Gastroesophageal sphincter (tissue), 4 donors: ENCODE measurements around the gene ANXA1. TPM values are rescaled to one million over a fixed set of nuclear protein-coding genes. Genes with fewer than 3 reads are reported as not detected.

Experiments
- ATAC-seq: fragments of 150-250 bp; one replicate; pipeline ENCODE4 v1.9.1; 2016; ENCODE audit warnings: mild to moderate bottlenecking, moderate library complexity
- H3K27ac ChIP-seq, 4 donors: fragments of 200-600 bp; sonication (generic) in 3 of 4; 1 replicate in 3 of 4; 2 replicates in 1 of 4; pipeline ENCODE4 v1.5.1; 2016 to 2019
- H3K27me3 ChIP-seq: fragments of 200-600 bp; sonication (generic); one replicate; pipeline ENCODE4 v1.5.1; 2019
- H3K36me3 ChIP-seq, 2 donors: fragments of 200-600 bp; sonication (generic); one replicate each; pipeline ENCODE4 v1.5.1; 2019; ENCODE audit warnings: control low read depth in 1 of 2
- H3K4me1 ChIP-seq, 3 donors: fragments of 200-600 bp; sonication (generic); 1 replicate in 2 of 3; 2 replicates in 1 of 3; pipeline ENCODE4 v1.5.1; 2016 to 2019; ENCODE audit warnings: control low read depth in 2 of 3
- H3K4me3 ChIP-seq, 2 donors: fragments of 200-600 bp; sonication (generic); one replicate each; pipeline ENCODE4 v1.5.1; 2019; ENCODE audit warnings: mild to moderate bottlenecking in 1 of 2, moderate library complexity in 1 of 2
- H3K9me3 ChIP-seq, 3 donors: fragments of 200-600 bp; sonication (generic); one replicate each; pipeline ENCODE4 v1.5.1; 2017 to 2019; ENCODE audit warnings: control low read depth in 2 of 3
- CTCF ChIP-seq, 4 experiments: fragments of 200-600 bp in 2 of 4; fragments of 450-650 bp in 2 of 4; sonication (generic) in 1 of 4; IDR thresholded peaks; one replicate each; pipeline ENCODE4 v1.5.1; 2017 to 2019; ENCODE audit warnings: antibody characterized with exemption in 4 of 4, mild to moderate bottlenecking in 2 of 4, moderate library complexity in 2 of 4
- EP300 ChIP-seq: sonication (generic); formaldehyde crosslinking; IDR thresholded peaks from one replicate; pipeline ENCODE4 v1.6.1; 2017; ENCODE audit warnings: antibody characterized with exemption, mild to moderate bottlenecking
- POLR2A ChIP-seq, 2 donors: fragments of 450-650 bp; IDR thresholded peaks; one replicate each; pipeline ENCODE4 v1.6.1; 2017; ENCODE audit warnings: antibody characterized with exemption in 2 of 2, mild to moderate bottlenecking in 2 of 2, moderate library complexity in 1 of 2
- POLR2AphosphoS5 ChIP-seq: sonication (generic); formaldehyde crosslinking; IDR thresholded peaks from one replicate; pipeline ENCODE4 v1.6.1; 2017; ENCODE audit warnings: antibody characterized with exemption
- WGBS, 2 donors: methylation state at CpG; one replicate each; pipeline ENCODE4 v1.1.5; 2018; ENCODE audit warnings: low coverage in 1 of 2; 5-methylcytosine and 5-hydroxymethylcytosine counted together
- total RNA-seq, 4 donors: library from RNA; depleted of rRNA; stranded (reverse); fragments of >200 nt; gene quantifications; one replicate each; pipeline ENCODE4 v1.1.0, GENCODE V29; 2016

Gene ANXA1
- total RNA-seq, 4 donors from 2014 or later: 228 to 763 (median 356) TPM

GRCh38 chr9:73114058-73114457 is 37.6 kb upstream of the ANXA1 start:
- Histone ChIP-seq H3K4me1 (no peaks in the 10 kb centered on the region), H3K27ac (no peak overlapping the region), H3K27me3 (no peaks in the 10 kb centered on the region), H3K36me3 (no peaks in the 10 kb centered on the region), H3K9me3 (no peaks in the 10 kb centered on the region), H3K4me3 (no peak overlapping the region)
- TF ChIP-seq EP300 (no peak), POLR2AphosphoS5 (no peak), POLR2A (IDR thresholded peaks at IDR 0.05) (no peak), CTCF (IDR thresholded peaks at IDR 0.05) (no peak)
- no peak for ATAC-seq

GRCh38 chr9:73114958-73115357 is 36.7 kb upstream of the ANXA1 start:
- H3K27me3 ChIP-seq: no peaks in the 10 kb centered on the region
- no peaks in the 10 kb centered on the region for H3K9me3 ChIP-seq
- no peak for ATAC-seq
- 100% methylated on average over 1 of the region's 1 CpG; no CpG with 5 or more reads in 1 of the 2 donors for WGBS, 2 donors
- H3K36me3 ChIP-seq: no peaks in the 10 kb centered on the region
- H3K4me1 ChIP-seq: no peaks in the 10 kb centered on the region
- TF ChIP-seq EP300 (no peak), POLR2A (IDR thresholded peaks at IDR 0.05) (no peak), POLR2AphosphoS5 (no peak)
- H3K27ac ChIP-seq: no peak overlapping the region
- H3K4me3 ChIP-seq: no peak overlapping the region

GRCh38 chr9:73116031-73116430 is 35.6 kb upstream of the ANXA1 start:
- 15 to 18% methylated on average over 1 of the region's 1 CpG for WGBS, 2 donors
- Histone ChIP-seq H3K27me3 (no peaks in the 10 kb centered on the region), H3K4me1 (no peaks in the 10 kb centered on the region), H3K9me3 (no peaks in the 10 kb centered on the region), H3K4me3 (no peak overlapping the region), H3K27ac (no peak overlapping the region), H3K36me3 (no peaks in the 10 kb centered on the region)
- ATAC-seq: no peak
- TF ChIP-seq EP300: no peak
- no peak for TF ChIP-seq POLR2AphosphoS5
- TF ChIP-seq CTCF (IDR thresholded peaks at IDR 0.05): no peak
- TF ChIP-seq POLR2A (IDR thresholded peaks at IDR 0.05): no peak

GRCh38 chr9:73116880-73117279 is 34.8 kb upstream of the ANXA1 start:
- Histone ChIP-seq H3K4me1 (no peaks in the 10 kb centered on the region), H3K9me3 (no peaks in the 10 kb centered on the region), H3K27me3 (no peaks in the 10 kb centered on the region), H3K27ac (no peak overlapping the region), H3K36me3 (no peaks in the 10 kb centered on the region), H3K4me3 (no peak overlapping the region)
- ATAC-seq: no peak
- WGBS, 2 donors: 100% methylated on average over 1 of the region's 1 CpG
- TF ChIP-seq POLR2A (IDR thresholded peaks at IDR 0.05): no peak
- no peak for TF ChIP-seq CTCF (IDR thresholded peaks at IDR 0.05)
- TF ChIP-seq EP300: no peak
- no peak for TF ChIP-seq POLR2AphosphoS5

- Histone ChIP-seq H3K27me3 (no peaks in the 10 kb centered on the region), H3K9me3 (no peaks in the 10 kb centered on the region), H3K36me3 (no peaks in the 10 kb centered on the region), H3K27ac (no peak overlapping the region), H3K4me3 (no peak overlapping the region), H3K4me1 (no peaks in the 10 kb centered on the region)
- ATAC-seq: no peak
- TF ChIP-seq POLR2AphosphoS5 (no peak), EP300 (no peak)
Measured at GRCh38 chr9:73118286-73118685, 33.4 kb upstream of the ANXA1 start.

GRCh38 chr9:73118898-73119554 is 32.6 kb upstream of the ANXA1 start:
- Histone ChIP-seq H3K27me3 (no peaks in the 10 kb centered on the region), H3K4me1 (no peaks in the 10 kb centered on the region)
- ATAC-seq: no peak

More at GRCh38 chr9:73118898-73119554, 32.6 kb upstream of the ANXA1 start:
- Histone ChIP-seq H3K27ac (no peak overlapping the region), H3K9me3 (no peaks in the 10 kb centered on the region), H3K4me3 (no peak overlapping the region), H3K36me3 (no peaks in the 10 kb centered on the region)
- TF ChIP-seq POLR2AphosphoS5 (no peak), CTCF (IDR thresholded peaks at IDR 0.05) (no peak), EP300 (no peak), POLR2A (IDR thresholded peaks at IDR 0.05) (no peak)
- WGBS, 2 donors: 81 to 84% methylated on average over 3 to 4 of the region's 4 CpGs
